Loucy (cell line): ENCODE measurements around the gene DUSP22.

Experiments
- CTCF ChIP-seq: fragments of 200-600 bp; sonication (generic); conservative IDR thresholded peaks from 2 replicates; pipeline ENCODE4 v1.5.1; 2014; ENCODE audit warnings: mild to moderate bottlenecking, antibody characterized with exemption, low read length
- EZH2phosphoT487 ChIP-seq: fragments of 200-600 bp; IDR thresholded peaks from 2 replicates; pipeline ENCODE4 v1.6.1; 2018; ENCODE audit warnings: antibody characterized with exemption, mild to moderate bottlenecking, moderate library complexity, borderline replicate concordance

GRCh38 chr6:381742-382461, 89.6 kb downstream of the DUSP22 start:
- no peak for TF ChIP-seq CTCF
- no peak for TF ChIP-seq EZH2phosphoT487
